GM12878 (cell line): ENCODE results near the gene PPIL6. TPM values are rescaled to one million over a fixed set of nuclear protein-coding genes. Genes with fewer than 3 reads are reported as not detected.
A peak's percentile ranks its signal among the peaks of the same experiment; 100 is the strongest.

ENCODE experiments used
- ATAC-seq: fragments of 200-7000 bp; cut with Tn5 transposase; 3 replicates; pipeline ENCODE4 v1.9.1; 2020; ENCODE audit warnings: mild to moderate bottlenecking, moderate library complexity
- BruUV-seq: library from RNA; stranded (reverse); fragments of 400-500 nt; replicated peaks from 2 replicates; lab custom pipeline; 2021; lab: Mats Ljungman, UMichigan
- CTCF ChIA-PET: fragments of 300-600 bp; sonication (Branson Sonifier 250); formaldehyde crosslinking; extraction: SDS; loops from one replicate; lab custom pipeline; 2021; ENCODE audit warnings: inconsistent platforms; lab: Yijun Ruan, JAX
- POLR2A ChIA-PET: fragments of 350-600 bp; formaldehyde crosslinking; extraction: SDS; loops from one replicate; lab custom pipeline; 2021; ENCODE audit warnings: inconsistent platforms; lab: Charles Lee
- RAD21 ChIA-PET: fragments of 300-600 bp; sonication (Branson Sonifier 250); formaldehyde crosslinking; loops from one replicate; lab custom pipeline; 2023; ENCODE audit warnings: antibody characterized with exemption; ENCODE audit not compliant: unreplicated experiment; lab: Charles Lee
- SMC1A ChIA-PET: fragments of 300-600 bp; sonication (Branson Sonifier 250); formaldehyde crosslinking; loops from one replicate; lab custom pipeline; 2023; ENCODE audit not compliant: unreplicated experiment, uncharacterized antibody; lab: Charles Lee
- DNase-seq: peaks from one replicate; pipeline ENCODE4 v3.0.0-alpha.2; 2011; ENCODE audit warnings: low read depth, low spot score
- FAIRE-seq: peaks from 3 replicates; lab custom pipeline; 2011; peaks lifted over from hg19 to GRCh38; lab: Jason Lieb, UNC
- H2AFZ ChIP-seq: 2 replicates; pipeline ENCODE4 v1.6.0; 2011; ENCODE audit warnings: low read depth, low read length, control low read depth; ENCODE audit not compliant: control insufficient read depth
- H3K27ac ChIP-seq: 2 replicates; pipeline ENCODE4 v1.5.1; 2011; ENCODE audit warnings: control low read depth; ENCODE audit not compliant: control insufficient read depth, insufficient read depth
- H3K27me3 ChIP-seq, 2 experiments: replicated peaks in 1 of 2; 2 replicates each; pipeline versions ENCODE4 v1.6.0 to v1.6.1; 2011; ENCODE audit warnings: low read length in 1 of 2; ENCODE audit not compliant: control insufficient read depth in 2 of 2, insufficient read depth in 2 of 2
- H3K36me3 ChIP-seq, 2 experiments: 2 replicates each; pipeline ENCODE4 v1.5.1; 2011; ENCODE audit warnings: low read length in 1 of 2; ENCODE audit not compliant: control insufficient read depth in 2 of 2, insufficient read depth in 2 of 2
- H3K4me1 ChIP-seq: 2 replicates; pipeline ENCODE4 v1.6.1; 2011; ENCODE audit warnings: mild to moderate bottlenecking, low read length, moderate library complexity, mixed read lengths; ENCODE audit not compliant: control insufficient read depth, insufficient read depth
- H3K4me2 ChIP-seq: 2 replicates; pipeline ENCODE4 v1.6.0; 2011; ENCODE audit warnings: control low read depth; ENCODE audit not compliant: control insufficient read depth, insufficient read depth
- H3K4me3 ChIP-seq: fragments of 200-600 bp; sonication (generic); 2 replicates; pipeline ENCODE4 v1.5.1; 2016
- H3K79me2 ChIP-seq: 2 replicates; pipeline ENCODE4 v1.6.0; 2011; ENCODE audit warnings: low read length; ENCODE audit not compliant: control insufficient read depth, insufficient read depth
- H3K9ac ChIP-seq: 2 replicates; pipeline ENCODE4 v1.8.0; 2011; ENCODE audit warnings: low read length, control low read depth, mixed read lengths; ENCODE audit not compliant: control insufficient read depth, insufficient read depth
- H3K9me3 ChIP-seq: replicated peaks from 3 replicates; pipeline ENCODE4 v1.5.1; 2011; ENCODE audit warnings: mild to moderate bottlenecking, low read length; ENCODE audit not compliant: control insufficient read depth, insufficient read depth
- H4K20me1 ChIP-seq: 2 replicates; pipeline ENCODE4 v1.6.0; 2011; ENCODE audit not compliant: control insufficient read depth, insufficient read depth
- ASH2L ChIP-seq: fragments of 300-600, 200-600 bp; sonication (generic); IDR thresholded peaks from 2 replicates; pipeline ENCODE4 v1.6.1; 2017; ENCODE audit warnings: low read depth, mild to moderate bottlenecking, borderline replicate concordance
- CBFB ChIP-seq: IDR thresholded peaks from 2 replicates; pipeline ENCODE4 v1.6.1; 2016; ENCODE audit warnings: antibody characterized with exemption, low read depth
- IKZF1 ChIP-seq: fragments of 450-650 bp; conservative IDR thresholded peaks from 2 replicates; pipeline ENCODE4 v1.6.1; 2017; ENCODE audit warnings: antibody characterized with exemption, mild to moderate bottlenecking
- IKZF2 ChIP-seq, 2 experiments: fragments of 450-650 bp; IDR thresholded peaks; 2 replicates each; pipeline ENCODE4 v1.6.1; 2017; ENCODE audit warnings: mild to moderate bottlenecking in 2 of 2, moderate library complexity in 2 of 2
- KDM1A ChIP-seq: fragments of 200-600 bp; sonication (generic); IDR thresholded peaks from 2 replicates; pipeline ENCODE4 v1.6.1; 2016; ENCODE audit warnings: borderline replicate concordance
- MEF2B ChIP-seq: fragments of 450-650 bp; IDR thresholded peaks from 2 replicates; pipeline ENCODE4 v1.6.1; 2018; ENCODE audit warnings: mild to moderate bottlenecking, moderate library complexity; ENCODE audit not compliant: partially characterized antibody, poor library complexity, severe bottlenecking
- MYC ChIP-seq: IDR thresholded peaks from 2 replicates; pipeline ENCODE4 v1.6.1; 2011; ENCODE audit warnings: mild to moderate bottlenecking, low read length, moderate library complexity, inconsistent platforms; ENCODE audit not compliant: insufficient read depth, insufficient replicate concordance, insufficient read length, severe bottlenecking
- NBN ChIP-seq: fragments of 450-650 bp; IDR thresholded peaks from 2 replicates; pipeline ENCODE4 v1.6.1; 2016
- NR2C2 ChIP-seq: IDR thresholded peaks from 2 replicates; pipeline ENCODE4 v1.6.1; 2011; ENCODE audit warnings: borderline replicate concordance, low read depth; ENCODE audit not compliant: control insufficient read depth, insufficient read length
- PAX5 ChIP-seq: IDR thresholded peaks from 2 replicates; pipeline ENCODE4 v1.6.1; 2011; ENCODE audit warnings: low read depth, low read length, borderline replicate concordance
- POLR2A ChIP-seq: IDR thresholded peaks from 2 replicates; pipeline ENCODE4 v1.6.1; 2011; ENCODE audit warnings: low read depth, mild to moderate bottlenecking, low read length
- RAD21 ChIP-seq: IDR thresholded peaks from 2 replicates; pipeline ENCODE4 v1.6.1; 2011; ENCODE audit warnings: mild to moderate bottlenecking, low read depth, low read length, moderate library complexity; ENCODE audit not compliant: insufficient read depth
- STAT1 ChIP-seq: fragments of 450-650 bp; conservative IDR thresholded peaks from 2 replicates; pipeline ENCODE4 v1.6.1; 2014; ENCODE audit warnings: antibody characterized with exemption, mild to moderate bottlenecking
- ZBED1 ChIP-seq: IDR thresholded peaks from 2 replicates; pipeline ENCODE4 v1.6.1; 2016; ENCODE audit warnings: borderline replicate concordance
- ZNF207 ChIP-seq: fragments of 450-650 bp; IDR thresholded peaks from 2 replicates; pipeline ENCODE4 v1.6.1; 2014; ENCODE audit warnings: antibody characterized with exemption, mild to moderate bottlenecking, borderline replicate concordance
- WGBS: methylation state at CpG from one replicate; pipeline ENCODE4 v1.1.6; 2016; ENCODE audit warnings: low lambda C conversion rate; ENCODE audit not compliant: insufficient replicate concordance, insufficient coverage; ENCODE audit errors: missing lambda C conversion rate; 5-methylcytosine and 5-hydroxymethylcytosine counted together
- in situ Hi-C: fragments of 300-500 bp; cut with MboI; formaldehyde crosslinking; loops from 9 replicates; pipeline ENCODE4 v1.14.3; 2018; ENCODE audit warnings: mixed read lengths
- intact Hi-C: fragments of 100-400 bp; cut with micrococcal nuclease; formaldehyde crosslinking; loops from one replicate; pipeline ENCODE4 v1.14.2; 2022; ENCODE audit not compliant: unreplicated experiment
- polyA plus RNA-seq, 11 experiments: library from polyadenylated mRNA; depleted of rRNA in 4 of 11; unstranded in 6 of 11; stranded (reverse) in 5 of 11; fragments of >200 nt; fragmentation: Nextera tagmentation in 4 of 11; fragmentation: Illumina TruSeq in 1 of 11; extraction: Ambion mirVana in 4 of 11; extraction: Trizol in 1 of 11; gene quantifications; 1 replicate in 1 of 11; 2 replicates in 10 of 11; pipeline versions ENCODE4 v1.2.1 to v1.2.3, GENCODE V29; 2011 to 2016; ENCODE audit warnings: inconsistent platforms in 2 of 11, missing spikeins in 2 of 11, low read depth in 1 of 11
- total RNA-seq, 4 experiments: library from RNA; depleted of rRNA in 3 of 4; stranded (reverse); fragments of >200 nt in 3 of 4; fragmentation: Illumina TruSeq in 1 of 4; extraction: Trizol in 1 of 4; gene quantifications; 2 replicates each; pipeline versions ENCODE4 v1.2.1 to v1.2.3, GENCODE V29; 2013 to 2021

The PPIL6 gene
- total and polyA plus RNA-seq, 10 of the 15 experiments (the other 5 are each of a cell fraction or from before 2014, with no cell fraction given) = 0.01 to 0.26 (median 0.12) TPM; not detected in 5

- SMC1A ChIA-PET = interaction anchor here (1.2 kb wide), 1 partner anchor 9 kb away, joined by 5 read pairs; no protein-coding TSS in a partner anchor
- Histone ChIP-seq H3K79me2 (peaks cover 27% of the 10 kb centered on the region), H3K4me3 (no peak overlapping the region), H4K20me1 (no peaks in the 10 kb centered on the region), H3K9me3 (no peaks in the 10 kb centered on the region), H3K4me2 (no peak overlapping the region), H3K36me3 (peaks cover 4 to 10% of the 10 kb centered on the region in 2 experiments), H2AFZ (no peak overlapping the region), H3K27ac (no peak overlapping the region), H3K9ac (no peak overlapping the region), H3K27me3 (no peaks in the 10 kb centered on the region), H3K4me1 (peaks cover 24% of the 10 kb centered on the region)
- BruUV-seq = no TSS peak
- in situ Hi-C loops (no loop called here), intact Hi-C loops (no loop called here)
- POLR2A ChIA-PET = interaction anchor here (0.7 to 1.4 kb wide), 3 partner anchors 13 to 352 kb away, joined by 3 to 5 read pairs (median 3); partner anchors contain the start of gene ZBTB24
- no peak for DNase-seq
- WGBS = 61% methylated on average over 3 of the region's 3 CpGs
- TF ChIP-seq MEF2B (peak; percentile 16), MYC (no peak), PAX5 (no peak)
- peak; percentile 35 for FAIRE-seq
- RAD21 ChIA-PET = no interaction called here
- CTCF ChIA-PET = interaction anchor here (1.4 kb wide), 1 partner anchor 10 kb away, joined by 5 read pairs; the partner anchor contains the start of genes PPIL6 and SMPD2
- no peak for ATAC-seq
Observed at GRCh38 chr6:109450801-109451200, 10.4 kb upstream of the PPIL6 start.

- FAIRE-seq = no peak
- SMC1A ChIA-PET = interaction anchor here (1.2 to 2.2 kb wide), 2 partner anchors 9 to 31 kb away, joined by 5 to 6 read pairs; no protein-coding TSS in a partner anchor
- no peak overlapping the region for H3K27ac ChIP-seq
- H3K79me2 ChIP-seq = peaks cover 22% of the 10 kb centered on the region
- ATAC-seq = peak; percentile 20
- TF ChIP-seq KDM1A (no peak), ZNF207 (no peak), STAT1 (no peak), NR2C2 (no peak), IKZF1 (no peak), CBFB (no peak), POLR2A (no peak; the same call in 1 of the 2 replicates), NBN (no peak), ASH2L (no peak), ZBED1 (no peak), RAD21 (no peak), IKZF2 (IDR thresholded peaks at IDR 0.05) (no peak)
- POLR2A ChIA-PET = interaction anchor here (1.0 to 1.4 kb wide), 3 partner anchors 8 to 32 kb away, joined by 3 read pairs; partner anchors contain the start of gene ZBTB24
- H3K4me3 ChIP-seq = no peak overlapping the region
- RAD21 ChIA-PET = no interaction called here
- H3K9me3 ChIP-seq = no peaks in the 10 kb centered on the region
- peaks cover 8 to 14% of the 10 kb centered on the region in 2 experiments for H3K36me3 ChIP-seq
- no TSS peak for BruUV-seq
- no peak overlapping the region for H2AFZ ChIP-seq
- in situ Hi-C loops = no loop called here
- intact Hi-C loops = no loop called here
- WGBS = 53% methylated on average over 16 of the region's 16 CpGs
- no peak overlapping the region for H3K9ac ChIP-seq
- no peak overlapping the region for H3K4me2 ChIP-seq
- CTCF ChIA-PET = interaction anchor here (0.7 to 1.4 kb wide), 2 partner anchors 9 to 13 kb away, joined by 3 to 5 read pairs; partner anchors contain the start of genes PPIL6 and SMPD2
- no peak for DNase-seq
- H3K27me3 ChIP-seq = no peaks in the 10 kb centered on the region
- H4K20me1 ChIP-seq = no peaks in the 10 kb centered on the region
- peaks cover 24% of the 10 kb centered on the region for H3K4me1 ChIP-seq
Observed at GRCh38 chr6:109449795-109450673, 9.6 kb upstream of the PPIL6 start.
